ENCODE results near the gene POT1.

POT1 gene

DNA sequence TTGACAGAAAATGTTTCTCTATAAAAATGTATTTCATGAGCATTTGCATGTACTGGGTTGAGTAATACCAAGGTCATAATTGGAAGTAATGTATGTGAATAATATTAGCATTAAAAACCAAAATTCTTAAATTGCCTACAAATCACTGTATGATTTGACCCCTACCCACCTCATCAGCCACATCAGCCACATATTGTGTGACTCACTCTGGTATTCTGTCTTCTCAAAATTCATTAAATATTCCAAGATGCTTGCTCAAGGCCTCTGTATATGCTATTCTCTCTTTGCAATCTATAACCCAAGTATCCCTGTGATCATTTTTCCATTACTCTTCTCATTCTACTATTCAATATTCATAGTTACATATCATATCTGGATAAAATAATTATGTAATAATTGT, 21.4 kb downstream of the POT1 start:
- DNase-seq = no peak

DNA sequence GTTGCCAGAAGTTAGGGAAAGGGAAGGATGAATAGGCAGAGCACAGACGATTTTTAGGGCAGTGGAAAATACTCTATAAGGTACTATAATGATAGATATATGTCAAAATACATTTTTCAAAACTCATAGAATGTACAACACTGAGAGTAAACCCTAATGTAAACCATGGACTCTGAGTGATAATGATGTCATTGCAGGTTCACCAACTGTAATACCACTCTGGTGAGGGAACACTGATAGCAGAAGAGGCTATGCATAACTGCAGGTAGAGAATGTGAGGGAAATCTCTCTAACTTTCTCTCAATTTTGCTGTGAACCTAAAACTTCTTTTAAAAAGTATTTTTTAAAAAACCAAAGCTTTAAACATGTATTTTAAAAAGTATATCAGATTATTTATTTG, 22.1 kb downstream of the POT1 start:
- no peak for DNase-seq

DNA sequence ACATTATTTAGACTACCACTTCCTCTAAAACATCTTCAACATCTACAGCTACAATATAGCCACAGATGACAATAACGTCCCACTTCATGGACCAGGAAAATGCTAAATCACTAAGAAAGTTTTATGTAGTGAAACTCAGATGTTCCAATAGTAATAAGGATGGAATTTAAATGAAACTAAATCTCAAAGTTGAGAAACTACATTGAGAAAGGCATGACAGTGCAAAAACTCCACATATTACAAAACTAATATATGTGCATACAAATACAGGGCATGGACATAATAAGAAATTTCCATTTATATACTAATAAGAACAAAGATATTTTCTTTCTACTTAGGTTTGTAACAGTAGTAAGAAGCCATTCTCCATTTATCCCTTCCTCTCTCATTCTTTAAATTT, 31.1 kb downstream of the POT1 start:
- DNase-seq = no peak

DNA sequence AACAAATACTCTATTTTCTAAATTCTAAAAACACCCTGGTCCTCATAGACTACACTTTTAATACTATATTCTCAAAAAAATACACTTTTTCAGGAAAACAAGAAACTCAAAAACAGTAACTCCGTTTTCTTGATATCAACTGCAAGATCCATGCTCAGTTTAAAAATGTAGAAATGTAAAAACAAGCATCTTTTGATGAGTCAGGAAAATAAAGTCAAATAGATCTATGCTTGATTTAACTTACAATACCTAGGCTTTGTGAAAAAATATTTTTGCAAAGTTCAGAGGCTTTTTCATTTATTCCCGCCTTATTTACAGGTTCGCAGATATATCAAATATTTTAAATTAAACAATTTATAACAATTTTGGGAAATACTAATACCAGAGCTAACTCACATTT, 33.6 kb downstream of the POT1 start:
- no peak for DNase-seq

DNA sequence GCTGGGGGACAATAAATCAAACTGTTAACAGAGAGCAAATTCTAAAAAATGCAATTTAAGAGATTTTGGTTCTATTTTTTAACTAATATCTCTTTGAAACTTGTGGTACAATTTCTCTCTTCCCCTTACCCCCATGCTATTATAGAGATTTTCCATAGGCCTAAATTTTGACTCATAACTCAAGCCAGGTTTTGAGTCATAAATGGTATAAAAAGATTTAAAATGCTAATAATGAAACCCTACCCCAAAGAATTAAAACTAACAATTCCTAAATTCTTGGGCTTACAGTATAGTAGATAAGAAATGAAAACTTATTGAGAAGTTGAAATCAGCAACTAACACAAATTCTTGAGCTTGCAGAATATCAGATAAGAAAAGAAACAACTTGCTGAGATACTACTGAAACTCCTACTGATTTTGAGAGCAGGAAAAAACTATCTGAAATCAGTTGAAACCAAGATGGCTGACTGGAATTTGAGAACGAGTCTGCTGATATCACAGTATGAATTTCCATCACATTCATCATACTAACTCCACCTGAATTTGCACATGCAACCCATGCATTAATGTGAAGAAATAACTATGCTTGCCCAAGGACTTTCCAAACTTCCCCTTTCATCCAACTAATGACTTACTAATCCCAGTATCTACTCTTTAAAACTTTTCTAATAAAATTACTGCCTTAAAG, 36.3 kb downstream of the POT1 start:
- DNase-seq = no peak

DNA sequence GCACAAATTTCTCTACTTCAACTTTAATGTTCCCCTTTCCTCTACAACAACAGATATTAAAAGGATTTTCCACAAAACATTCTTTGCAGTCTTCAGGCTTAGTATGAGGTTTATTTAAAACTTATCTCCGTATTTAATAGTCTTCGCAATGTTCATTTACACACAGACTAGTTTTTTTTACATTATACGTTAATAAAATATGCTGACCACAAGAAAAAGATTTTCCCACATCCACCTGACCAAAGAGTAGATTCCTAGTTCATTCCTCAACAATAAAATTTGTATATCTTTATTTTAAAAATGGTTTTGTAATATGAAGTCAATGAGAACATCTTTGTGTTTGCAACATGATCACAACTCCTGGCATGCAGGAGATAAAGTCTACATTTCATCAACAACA, 42.4 kb downstream of the POT1 start:
- no peak for DNase-seq

DNA sequence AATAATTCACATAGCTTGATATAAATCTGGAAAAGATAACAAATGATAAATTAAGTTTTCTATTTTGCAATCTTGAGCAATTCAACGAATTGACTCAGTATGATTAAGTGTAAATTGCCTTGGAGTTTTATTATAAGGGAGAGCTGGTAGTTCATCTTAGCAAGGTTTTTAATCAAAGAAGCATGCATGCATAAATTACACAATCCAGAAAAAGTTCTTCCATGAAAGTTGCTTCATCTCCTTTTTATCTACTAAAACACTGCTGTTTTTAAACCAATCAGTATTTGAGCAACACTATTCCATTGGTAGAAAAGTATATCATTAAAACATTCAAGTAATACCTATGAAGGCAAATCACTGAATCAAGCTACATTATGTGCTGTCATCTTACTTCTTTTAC, 47.6 kb downstream of the POT1 start:
- DNase-seq = no peak

DNA sequence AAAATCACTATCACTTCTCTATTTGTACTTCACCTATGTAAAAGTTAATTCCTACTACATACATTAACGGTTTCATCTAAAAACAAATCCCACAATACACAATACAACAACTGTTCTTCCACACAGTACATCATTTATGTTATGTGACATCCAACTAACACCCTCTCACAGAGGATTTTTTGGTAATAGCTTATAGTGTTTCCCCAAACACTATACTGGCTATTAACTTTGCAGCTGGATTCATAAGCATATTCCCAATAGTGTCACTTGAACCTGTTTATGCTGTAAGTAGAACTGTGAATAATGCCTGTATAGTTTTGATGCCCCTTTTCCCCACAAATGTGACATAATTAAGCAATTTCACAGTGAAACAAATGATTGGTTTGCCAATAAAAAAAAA, 49.9 kb downstream of the POT1 start:
- DNase-seq = no peak

DNA sequence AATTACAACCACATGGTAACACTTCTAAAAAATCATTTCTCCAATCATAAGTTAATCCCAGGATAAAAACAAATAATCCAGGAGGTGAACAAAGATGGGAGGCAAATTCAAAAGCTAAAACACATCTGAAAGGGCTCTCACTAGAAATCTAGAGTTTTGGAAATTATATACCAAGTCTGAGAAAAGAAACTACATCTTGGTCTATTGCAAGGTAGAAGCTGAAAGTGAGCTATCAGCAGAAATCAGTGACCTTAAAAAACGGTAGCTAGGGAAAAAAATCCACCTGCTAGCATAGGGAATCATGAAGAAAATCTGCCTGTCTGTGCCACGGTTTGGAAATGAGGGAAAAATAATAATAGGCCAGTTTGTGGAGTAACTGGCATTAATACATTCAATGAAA, 50.5 kb downstream of the POT1 start:
- no peak for DNase-seq

DNA sequence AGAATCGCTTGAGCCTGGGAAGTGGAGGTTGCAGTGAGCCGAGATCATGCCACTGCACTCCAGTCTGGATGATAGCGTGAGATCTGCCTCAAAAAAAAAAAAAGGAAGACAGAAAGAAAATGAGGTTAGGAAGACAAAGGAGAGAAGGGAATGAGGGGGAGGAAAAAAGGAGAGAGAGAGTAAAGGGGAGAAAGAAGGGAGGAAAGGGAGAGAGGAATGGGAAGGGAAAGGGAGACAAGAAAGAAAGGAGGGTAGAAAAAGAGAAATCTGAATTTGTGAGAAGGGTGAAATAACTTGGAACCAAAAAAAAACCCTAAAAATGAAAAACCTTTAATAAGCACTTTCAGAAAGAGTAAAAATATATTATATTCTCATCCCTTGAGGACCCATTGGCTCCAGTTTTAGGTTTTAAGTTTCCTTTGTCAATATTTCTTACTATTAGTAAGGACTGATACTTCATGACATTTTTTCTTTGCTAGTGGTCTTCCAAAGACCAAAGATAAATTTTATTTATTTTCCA, 54.9 kb downstream of the POT1 start:
- no peak for DNase-seq

DNA sequence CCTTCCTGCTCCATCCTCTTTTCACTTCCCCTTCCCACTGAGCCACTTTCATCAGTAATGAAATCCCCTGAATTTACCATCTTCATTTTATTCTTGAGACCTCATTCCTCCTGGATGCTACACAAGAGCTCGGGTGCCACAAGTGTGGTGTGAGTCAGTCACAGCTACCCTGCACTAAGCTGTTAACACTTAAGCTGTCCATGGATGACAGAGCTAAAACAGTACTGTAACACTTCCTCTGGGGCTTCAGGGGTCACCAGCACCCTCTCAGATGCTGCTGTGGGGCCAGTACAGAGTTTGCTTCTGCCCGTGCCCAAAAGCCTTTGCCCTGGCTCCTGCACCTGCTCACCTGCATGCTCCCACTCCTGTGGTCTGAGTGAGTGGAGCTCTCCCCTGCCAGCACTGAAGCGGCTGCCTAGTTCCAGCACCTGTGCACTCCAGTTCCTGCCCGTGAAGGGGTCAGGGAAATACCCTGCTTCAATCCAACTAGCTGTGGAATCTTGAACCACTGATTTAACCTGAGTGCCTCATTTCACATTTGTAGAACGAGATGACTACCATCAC, 71.9 kb downstream of the POT1 start:
- DNase-seq = no peak

DNA sequence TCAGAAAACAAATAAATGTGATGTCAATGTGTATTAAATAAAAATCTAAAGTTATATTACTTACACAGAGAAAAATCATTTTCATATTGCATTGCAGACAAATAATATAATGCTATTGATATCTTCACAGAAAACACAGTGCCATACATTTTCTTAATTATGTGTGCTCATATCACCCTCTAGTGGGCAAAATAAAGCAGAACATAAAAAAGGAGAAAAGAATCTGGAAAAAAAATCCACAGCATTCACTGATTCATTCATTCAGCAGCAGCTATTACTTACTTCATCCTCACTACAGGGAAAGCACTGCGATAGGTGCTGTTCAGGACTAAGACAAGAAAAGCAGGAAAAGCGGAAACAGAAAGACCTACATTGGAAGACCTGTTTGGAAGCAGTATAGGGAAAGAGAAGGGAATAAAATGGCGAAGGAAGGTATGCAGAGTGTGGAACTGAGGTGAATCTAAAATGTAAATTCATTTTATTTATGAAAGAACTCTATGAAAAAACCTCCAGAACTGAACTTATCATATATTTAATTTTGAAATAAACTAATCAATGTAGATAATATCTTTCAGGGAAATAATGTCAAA, 73.2 kb downstream of the POT1 start:
- DNase-seq = no peak

DNA sequence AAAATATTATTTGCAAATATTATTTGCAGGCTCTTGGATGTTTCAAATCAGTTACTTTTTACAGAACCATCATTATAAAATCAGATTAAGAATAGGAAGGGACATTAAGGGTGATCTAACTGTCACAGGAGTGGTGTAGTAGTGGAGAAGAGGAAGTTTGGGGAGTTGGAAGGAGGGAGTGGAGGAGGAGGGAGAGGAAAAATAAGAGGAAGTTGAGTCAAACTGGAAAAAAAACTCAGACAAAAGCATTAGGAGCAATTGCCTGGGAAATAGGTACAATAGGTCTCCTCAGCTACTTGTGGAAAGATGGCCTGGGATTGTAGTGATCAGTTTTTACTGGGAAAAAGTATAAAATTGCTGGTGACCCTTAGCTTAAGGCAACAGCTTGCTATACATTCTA, 86.3 kb downstream of the POT1 start:
- no peak for DNase-seq

DNA sequence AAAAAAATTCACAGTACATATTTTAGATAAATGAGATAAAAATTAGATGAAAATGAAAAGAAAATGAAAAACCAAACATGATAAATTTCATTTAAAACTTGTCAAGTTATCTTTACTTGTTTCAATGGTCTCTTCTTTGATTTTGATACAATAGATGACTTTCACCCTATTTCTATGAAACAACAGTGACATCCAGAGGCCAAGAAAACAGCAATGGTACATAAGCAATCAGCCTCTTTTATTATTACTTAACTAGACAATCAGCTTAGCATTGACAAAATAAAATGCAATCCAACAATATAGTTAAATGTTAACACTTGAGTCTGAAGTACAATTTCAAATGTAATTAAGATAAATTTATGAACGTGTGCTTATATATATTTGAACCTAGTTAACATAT, 89.2 kb downstream of the POT1 start:
- DNase-seq = no peak

DNA sequence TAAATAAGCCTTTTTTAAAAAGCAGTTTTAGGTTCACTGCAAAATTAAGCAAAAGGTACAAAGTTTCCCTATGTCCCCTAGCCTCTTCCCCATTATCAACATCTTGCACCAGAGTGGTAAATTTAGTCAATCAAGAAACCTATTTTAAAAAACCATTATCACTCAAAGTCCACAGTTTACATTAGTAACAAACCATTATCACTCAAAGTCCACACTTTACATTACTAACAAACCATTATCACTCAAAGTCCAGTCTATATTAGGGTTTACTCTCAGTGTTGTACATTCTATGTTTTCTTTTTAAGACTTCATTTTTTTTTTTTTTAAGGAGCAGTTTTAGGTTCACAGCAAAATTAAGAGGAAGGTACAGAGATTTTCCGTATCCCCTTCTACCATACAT, 89.9 kb downstream of the POT1 start:
- DNase-seq = no peak

DNA sequence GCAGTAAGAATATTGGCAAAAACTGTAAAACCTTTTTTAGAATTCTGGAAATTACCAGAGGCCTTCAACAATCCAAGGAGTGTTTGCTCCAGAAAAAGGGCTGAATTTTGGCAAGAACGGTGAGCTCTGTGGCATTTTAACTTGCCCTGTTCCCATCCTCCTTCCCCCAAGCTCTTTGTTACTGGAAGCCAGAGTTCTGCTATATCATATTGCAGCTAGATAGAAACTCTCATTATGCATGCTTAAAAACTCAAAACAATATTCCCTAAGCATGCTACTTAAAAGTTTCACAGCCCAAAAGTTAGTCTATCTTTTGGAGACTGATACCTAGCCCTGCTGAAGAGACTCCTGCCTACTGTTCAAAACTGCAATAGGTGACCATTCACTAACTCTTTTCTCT, 93.5 kb downstream of the POT1 start:
- DNase-seq = no peak

DNA sequence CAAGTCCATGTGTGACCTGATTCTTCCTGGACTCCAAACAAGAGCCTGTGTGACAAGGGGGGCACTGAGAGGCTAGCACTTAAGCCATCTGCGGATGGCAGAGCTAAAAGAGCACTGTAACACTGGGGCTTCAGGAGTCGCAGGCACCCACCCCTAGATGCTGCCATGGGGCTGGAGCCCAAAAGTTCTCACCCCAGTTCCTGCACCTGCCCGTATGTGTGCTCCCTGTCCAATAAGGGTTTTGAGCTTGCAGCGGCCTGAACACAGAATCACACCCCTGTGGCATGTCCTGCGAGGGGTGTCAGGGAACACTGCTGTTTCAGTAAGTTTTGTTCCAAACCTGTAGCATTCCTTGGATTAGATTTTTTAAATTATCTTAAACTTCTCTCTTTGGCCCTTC, 110.8 kb downstream of the POT1 start:
- DNase-seq = no peak

DNA sequence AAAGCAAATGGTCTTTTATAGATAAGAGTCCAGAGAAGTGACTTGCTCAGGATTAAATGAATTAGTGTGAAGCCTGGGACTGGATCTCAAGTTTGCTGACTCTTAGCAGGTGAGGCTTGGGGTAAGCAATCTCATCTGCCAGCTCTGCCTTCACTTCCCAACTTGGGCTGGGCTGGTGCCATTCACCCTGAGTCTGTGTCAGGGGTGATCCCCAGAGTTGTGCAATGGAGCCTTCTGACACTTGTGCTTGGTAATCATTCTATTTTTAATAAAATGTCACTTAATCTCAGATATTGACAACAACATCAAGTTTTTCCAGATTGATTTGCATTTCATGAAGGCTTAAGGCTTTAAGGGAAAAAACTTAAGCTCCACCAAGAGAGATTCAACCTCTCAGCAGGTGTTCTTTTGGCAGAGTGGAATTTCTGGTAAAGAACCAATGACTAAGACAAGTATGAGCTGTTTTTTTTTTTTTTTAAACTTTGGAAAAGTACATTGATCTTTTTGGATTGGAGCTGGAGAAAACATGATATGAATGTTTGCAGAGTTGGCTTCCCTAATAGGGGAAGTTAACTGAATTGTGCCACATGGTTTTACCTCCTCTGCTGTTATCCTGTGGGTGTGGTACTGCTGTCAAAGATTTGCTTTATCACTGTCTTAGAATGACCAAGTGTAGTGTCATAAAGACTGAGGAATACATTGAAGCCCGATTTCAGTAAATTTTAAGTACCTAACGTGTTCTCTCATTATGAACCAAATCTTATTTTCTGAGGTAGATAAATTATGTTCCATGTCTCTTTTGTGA, 115.4 kb downstream of the POT1 start:
- DNase-seq = no peak

DNA sequence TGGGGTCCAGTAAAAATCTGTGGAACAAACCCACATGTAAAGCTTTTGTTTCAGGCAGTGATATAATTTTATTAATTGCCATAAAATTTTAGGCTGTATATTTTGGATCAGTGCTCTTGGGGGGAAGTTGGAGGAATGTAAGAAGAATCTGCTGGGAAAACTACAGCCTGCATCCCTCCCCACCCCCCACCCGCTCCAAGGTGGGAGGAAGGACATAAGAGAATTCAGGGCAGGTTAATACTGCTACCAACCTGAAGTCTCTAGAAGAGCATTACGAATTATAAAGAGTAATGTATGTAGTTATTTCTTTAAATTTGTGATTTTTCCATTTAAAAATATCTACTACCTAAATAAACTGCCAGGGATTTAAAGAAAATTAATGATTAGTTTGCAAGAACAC, 116.9 kb downstream of the POT1 start:
- no peak for DNase-seq

DNA sequence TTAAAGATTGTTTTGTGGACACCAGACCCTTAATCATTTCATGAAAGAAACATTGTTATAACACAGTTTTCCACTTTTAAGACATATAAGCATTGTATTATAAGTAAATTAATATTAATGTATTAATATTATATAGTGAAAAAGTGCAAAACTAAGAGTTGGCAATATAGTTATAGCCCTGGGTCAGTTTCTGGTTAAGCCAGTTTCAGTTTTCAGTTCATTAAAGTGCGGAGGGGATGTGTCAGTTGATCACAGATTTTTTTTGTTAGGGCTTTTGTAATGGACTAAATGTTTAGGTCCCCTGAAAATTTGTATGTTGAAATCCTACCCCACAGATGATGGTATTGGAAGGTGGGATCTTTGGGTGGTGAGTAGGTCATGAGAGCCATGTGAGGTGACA, 118.3 kb downstream of the POT1 start:
- DNase-seq = no peak

DNA sequence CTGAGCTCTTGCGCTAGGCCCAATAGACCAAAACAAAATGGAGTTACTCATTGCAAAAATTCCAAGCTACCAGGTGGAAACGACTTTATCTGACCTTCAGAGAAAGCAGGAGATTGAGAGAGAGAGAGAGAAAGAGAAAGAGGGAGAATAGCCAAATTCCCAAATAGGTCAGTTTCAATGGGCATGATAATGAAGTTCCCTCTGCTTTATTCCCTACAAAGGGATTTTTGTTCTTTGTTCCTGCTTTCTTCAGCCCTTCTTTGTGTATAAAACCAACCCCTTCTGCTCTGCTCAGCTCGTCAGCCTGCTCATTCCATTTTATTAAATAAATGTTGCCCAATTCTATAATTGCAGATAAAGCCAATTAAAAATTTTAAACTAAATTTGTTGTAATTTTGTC, 119.0 kb downstream of the POT1 start:
- DNase-seq = no peak

DNA sequence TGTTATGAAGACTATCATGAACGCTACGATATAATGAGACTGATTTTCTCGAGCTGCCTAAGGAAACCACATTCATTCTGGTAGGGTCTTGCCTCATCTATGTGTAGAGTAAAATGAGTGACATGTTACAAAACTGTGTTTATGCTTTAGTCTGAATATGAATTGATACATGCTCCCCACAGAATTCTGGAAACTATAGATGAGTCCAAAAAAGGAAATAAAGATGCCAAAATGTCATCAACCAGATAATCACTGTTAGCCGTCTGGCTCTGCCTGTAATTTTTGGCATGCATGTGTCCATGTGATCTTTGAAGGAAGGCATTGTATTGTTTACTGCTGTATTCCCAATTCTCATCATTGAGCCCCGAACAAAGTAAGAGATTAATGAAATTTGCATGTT, 121.4 kb downstream of the POT1 start:
- DNase-seq = no peak

DNA sequence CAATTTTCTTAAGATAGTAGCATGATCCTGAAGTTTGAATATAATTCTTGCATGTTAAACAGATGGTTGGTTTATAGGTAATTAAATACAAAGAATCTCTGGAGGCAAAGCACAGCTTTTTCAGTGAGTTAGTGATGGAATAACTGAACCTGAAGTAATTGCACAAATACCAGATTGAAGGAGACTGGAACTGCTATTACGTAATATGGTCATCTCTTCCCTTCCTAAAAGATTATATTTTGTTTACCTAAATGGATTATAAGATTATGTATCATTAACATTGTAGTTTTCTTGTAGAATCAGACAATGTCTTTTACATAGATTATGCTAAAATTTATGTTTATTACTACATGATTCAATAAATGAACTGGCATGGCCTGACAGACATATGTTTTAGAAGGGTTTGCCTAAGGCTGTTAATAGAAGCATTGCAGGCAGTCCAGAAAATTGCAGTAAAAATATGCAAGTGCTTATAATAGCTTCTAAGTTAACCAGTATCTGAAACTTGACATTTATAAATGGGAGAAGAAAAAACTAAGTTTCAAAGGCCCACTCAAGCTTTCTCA, 128.2 kb downstream of the POT1 start:
- DNase-seq = no peak

DNA sequence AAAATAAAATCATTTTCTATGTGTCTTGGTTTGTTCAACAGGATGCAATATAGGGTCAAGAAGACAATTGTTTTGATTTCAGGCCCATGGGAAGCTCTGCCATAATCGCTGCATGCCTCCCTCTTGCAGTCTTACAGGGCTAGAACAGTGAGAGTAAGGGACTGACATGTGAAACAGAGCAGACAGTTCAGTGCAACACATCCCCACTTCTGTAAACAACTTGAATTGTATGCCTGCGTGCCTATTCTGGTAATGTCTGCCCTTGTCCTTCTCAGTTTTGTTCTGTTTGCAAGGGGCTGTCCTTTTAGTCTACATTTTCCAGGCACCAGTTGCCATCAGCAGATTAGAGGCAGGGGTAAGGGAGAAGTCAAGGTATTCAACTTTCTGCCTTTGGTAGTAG, 129.2 kb downstream of the POT1 start:
- DNase-seq = no peak

Measured in NCI-H1436 treated with DMSO at 0.1 percent for 48 hours (cell line).